ENCODE results near the gene CD84.
"Not testable (repeated sequence)": the region's sequence is repeated elsewhere in the genome, so short reads cannot be mapped to it uniquely, and the experiment has no call there.

Gene CD84

DNA sequence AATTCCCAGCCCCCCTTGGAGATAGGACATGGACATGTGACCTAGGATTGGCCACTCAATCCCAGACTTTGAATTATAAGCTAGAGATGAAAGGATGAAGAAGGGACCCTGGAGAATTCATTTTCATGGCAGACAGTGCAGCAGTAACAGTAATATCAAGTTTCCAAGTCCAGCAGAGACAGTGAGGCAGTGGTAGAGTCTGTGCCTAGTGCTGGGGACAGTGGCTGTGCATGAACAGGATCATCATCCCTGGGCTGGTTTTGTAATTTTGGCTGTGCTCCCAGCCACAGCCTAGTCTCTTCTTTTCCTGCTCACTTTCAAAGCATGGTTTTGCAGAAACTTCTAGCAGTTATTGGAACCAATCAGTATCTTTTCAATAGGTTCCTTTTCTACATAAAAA is 29.6 kb upstream of the CD84 start:
- DNase-seq (ENCODE audit: low read depth): no peak

DNA sequence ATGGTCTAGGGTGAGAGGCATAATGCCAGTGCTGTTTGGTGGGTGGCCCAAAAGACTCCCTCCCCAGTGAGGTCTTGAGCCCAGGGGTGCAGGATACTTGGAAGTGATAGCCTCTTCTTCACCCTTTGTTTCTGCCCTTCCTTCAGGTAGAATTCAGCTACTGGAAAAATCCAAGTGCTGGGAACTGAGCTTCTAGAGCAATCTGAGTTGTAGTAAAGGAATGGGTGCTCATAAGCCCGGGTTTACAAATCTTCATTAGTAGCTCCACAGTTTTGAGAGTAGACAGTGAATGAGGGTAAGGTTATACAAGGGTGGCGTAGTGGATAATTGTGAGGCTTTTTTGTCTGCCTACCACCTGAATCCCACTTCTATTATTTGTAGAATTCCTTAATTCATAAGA is 29.2 kb upstream of the CD84 start:
- DNase-seq (ENCODE audit: low read depth): no peak

DNA sequence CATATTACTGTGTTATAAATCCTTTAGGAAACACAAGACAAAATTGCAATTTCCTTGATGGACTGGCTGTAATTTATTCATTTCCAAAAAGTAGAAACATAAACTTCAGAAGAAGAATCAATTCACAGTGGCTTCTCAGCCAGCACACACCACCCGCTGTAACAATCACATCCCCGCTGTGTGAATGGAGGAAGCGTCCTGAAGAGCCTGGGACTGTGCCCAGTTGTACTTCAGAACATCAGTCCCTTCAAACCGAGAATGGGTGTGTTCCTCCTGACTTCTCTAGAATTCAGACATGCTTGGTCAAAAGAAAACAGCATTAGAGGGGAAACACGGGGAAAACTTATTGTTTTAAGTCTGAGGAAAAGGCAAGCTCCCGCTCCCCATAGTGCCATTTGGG is 28.8 kb upstream of the CD84 start:
- DNase-seq (ENCODE audit: low read depth): no peak

DNA sequence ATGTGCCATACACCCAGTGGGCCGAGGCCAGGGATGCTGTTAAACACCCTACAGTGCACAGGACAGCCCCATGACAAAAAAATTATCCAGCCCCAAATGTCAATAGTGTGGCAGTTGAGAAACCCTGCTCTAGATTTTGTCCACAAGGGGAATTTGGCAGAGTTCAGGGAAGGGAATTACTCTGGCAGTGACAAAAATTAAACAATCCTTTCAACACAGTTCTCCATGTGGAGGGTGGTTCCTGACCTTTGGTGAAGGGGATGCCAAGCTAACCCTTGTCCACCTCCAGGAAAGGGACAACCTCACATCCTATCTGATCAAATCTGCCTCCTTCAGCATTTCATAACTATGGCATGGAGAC is 28.4 kb upstream of the CD84 start:
- DNase-seq (ENCODE audit: low read depth): no peak

DNA sequence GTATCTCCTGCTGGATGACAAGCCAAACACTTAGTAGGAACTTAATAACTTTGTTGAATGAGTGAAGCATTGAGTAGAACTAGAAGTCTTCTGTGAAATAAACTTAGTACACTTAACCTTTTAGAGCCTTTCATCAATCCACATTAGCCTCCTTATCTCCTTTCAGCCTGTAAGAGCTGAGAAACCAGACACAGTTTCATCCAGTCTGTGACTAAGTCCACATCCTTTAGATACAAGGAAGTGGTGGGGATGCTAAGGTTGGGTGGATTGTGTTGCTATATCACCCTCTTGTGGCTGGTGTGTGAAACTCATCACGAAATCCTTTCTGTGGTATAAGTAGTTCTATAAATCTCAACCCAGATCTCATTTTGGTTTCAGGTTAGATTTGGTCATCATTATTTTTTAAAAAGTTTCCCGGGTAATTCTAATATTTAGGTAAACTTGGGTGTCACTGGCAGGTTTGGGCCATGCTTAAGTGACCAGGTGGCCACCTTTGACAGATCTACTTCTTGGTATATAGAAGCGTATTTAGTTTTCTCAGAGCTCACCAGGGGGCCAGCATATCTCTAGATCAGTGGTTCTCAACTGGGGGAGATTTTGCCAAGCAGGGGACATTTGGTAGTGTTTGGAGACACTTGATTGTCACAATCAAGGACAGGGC is 27.8 kb upstream of the CD84 start:
- no peak for DNase-seq (ENCODE audit: low read depth)

DNA sequence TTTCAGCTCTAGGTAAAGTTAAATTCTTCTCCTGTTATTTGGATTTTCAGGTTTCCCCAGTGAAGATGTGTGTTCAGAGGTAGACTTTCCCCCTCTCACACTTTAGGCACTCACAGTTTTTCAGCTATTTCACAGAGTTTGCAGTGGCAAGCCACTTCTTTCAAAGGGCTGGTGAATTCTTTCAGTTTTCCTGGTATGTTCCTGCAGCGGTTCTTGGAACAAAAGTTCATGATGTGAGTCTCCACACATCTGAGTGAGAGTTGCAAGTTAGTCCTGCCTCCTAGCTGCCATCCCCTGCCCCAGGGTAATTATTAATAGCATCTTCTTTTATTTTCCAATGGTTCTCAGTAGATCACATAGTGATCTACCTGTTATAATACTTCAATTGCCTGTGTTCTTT is 27.3 kb upstream of the CD84 start:
- no peak for DNase-seq (ENCODE audit: low read depth)

DNA sequence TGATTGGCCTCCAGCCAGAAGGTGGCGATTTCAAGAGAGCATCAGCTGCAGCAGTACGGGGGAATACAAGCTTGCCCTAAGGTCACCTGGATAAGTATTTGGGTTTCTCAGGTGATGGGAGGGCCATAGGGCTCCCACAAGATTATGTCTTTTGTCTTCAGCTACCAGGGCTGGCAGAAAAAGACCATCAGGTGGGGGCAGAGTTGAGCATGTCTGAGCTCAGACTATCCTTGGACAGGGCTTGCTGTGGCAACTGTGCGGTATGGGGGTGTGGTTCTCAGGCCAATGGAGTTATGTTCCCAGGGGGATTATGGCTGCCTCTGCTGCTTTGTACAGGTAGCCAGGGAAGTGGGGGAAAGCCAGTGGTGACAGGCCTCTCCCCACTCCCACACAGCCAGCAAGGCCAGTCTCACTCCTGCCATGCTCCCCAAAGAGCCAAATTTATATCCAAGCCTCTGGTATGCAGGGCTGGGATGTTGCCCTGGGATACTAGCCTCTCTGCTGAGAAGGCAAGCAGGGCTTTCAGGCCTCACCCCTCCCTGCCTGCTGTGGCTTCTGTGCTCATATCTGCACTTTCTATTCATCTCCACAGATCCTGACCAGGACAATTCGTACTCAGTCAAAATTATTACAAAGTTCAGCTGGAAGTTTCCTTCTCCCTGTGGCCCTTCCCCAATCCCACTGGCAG is 26.6 kb upstream of the CD84 start:
- no peak for DNase-seq (ENCODE audit: low read depth)

DNA sequence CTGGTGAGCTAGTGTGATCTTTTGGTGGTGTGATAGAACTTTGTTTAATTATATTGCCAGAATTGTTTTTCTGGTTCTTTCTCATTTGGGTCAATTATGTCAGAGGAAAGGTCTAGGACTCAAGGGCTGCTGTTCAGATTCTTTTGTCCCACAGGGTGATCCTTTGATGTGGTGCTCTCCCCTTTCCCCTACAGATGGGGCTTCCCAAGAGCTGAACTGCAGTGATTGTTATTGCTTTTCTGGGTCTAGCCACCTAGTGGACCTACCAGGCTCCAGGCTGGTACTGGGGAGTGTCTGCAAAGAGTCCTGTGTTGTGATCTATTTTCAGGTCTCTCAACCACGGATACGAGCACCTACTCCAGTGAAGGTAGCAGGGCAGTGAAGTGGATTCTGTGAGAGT is 25.9 kb upstream of the CD84 start:
- DNase-seq (ENCODE audit: low read depth): no peak

DNA sequence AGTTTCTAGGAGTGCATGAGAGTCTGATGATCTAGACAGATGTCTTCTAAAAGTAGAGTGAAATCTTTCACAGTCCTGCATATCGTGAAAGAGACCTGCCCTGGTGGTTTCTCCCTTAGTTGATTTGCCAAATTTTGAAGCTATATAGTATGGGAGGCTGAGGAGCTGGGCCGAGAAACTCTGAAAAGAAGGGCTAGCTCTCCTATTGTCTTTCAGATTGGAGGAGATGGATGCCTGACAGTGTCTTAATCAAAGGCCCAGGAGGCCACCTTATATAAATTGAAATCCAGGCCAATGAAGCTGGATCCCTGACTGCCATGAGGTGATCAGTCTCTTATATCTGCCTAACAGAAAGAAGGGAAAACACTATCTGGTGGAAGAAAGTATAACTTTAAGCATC is 18.4 kb upstream of the CD84 start:
- DNase-seq (ENCODE audit: low read depth): no peak

DNA sequence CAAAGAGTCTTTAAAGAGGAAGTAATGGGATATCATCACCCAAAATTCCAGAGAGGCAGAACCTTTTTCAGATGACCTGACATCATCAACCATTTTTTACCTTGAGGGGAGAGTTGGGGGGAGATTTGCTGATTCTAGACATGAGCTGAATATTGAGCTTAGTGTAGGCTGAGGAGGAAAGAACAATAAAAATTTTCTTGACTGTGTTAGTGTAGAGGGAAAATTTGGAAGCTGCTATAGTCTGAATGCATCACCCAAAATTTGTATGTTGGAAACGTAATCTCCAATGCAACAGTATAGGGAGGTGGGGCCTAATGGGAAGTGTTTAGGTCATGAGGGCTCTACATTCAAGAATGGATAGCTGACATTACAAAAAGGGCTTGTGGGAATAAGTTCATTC is 17.8 kb upstream of the CD84 start:
- no peak for DNase-seq (ENCODE audit: low read depth)

DNA sequence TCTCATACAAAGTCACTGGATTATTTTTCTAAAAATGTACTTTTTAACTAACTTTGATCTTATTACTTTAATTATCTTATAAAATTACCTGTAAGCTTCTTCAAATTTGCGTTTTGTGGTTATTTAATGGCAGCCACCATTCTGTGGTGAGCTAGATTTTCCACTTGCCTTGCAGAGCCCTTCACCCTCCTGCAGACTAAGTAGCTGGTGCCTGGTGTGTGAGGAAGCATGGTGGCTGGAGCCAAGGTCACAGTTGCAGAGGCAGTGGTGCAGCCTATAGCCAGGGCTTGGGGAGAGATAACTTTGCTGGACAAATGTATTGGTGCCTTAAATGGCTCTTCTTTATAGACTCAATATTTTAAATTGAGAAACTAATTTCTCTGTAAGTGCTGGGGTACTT is 11.2 kb upstream of the CD84 start:
- DNase-seq (ENCODE audit: low read depth): no peak

DNA sequence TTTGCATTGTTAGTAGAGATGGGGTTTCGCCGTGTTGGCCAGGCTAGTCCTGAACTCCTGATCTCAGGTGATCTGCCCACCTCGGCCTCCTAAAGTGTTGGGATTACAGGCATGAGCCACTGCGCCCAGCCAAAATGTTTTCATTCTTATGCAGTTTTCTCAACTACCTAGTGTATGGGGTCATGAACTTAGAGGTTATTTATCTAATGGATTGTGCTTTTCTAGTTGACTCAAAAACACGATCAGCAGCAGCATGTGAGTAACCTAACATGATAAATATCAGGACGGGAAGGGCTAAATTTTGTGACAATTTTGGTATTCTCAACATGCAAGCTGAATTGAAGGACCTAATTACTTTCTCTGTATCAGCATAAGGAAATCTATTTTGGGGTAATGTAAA is 9.2 kb upstream of the CD84 start:
- DNase-seq (ENCODE audit: low read depth): no peak

DNA sequence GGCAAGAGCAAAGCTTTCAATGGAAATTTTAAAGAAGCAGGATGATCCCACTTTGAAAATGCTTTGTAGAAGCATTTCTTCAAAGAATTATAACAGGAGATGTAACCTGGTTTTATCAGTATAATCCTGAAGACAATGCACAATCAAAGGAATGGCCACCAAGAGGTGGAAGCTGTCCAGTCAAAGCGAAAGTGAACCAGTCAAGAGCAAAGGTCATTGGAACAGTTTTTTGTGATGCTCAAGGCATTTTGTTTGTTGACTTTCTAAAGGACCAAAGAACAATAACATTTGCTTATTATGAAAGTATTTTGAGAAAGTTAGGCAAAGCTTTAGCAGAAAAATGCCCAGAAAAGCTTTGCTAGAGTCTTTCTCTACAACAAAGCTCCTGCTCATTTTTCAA is 5.5 kb upstream of the CD84 start:
- DNase-seq (ENCODE audit: low read depth): no peak

DNA sequence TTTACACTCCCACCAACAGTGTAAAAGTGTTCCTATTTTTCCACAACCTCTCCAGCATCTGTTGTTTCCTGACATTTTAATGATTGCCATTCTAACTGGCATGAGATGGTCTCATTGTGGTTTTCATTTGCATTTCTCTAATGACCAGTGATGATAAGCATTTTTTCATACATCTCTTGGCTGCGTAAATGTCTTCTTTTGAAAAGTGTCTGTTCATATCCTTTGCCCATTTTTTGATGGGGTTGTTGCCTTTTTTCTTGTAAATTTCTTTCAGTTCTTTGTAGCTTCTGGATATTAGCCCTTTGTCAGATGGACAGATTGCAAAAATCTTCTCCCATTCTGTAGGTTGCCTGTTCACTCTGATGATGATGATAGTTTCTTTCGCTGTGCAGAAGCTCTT is 3.7 kb upstream of the CD84 start:
- not testable (repeated sequence) for DNase-seq (ENCODE audit: low read depth)

DNA sequence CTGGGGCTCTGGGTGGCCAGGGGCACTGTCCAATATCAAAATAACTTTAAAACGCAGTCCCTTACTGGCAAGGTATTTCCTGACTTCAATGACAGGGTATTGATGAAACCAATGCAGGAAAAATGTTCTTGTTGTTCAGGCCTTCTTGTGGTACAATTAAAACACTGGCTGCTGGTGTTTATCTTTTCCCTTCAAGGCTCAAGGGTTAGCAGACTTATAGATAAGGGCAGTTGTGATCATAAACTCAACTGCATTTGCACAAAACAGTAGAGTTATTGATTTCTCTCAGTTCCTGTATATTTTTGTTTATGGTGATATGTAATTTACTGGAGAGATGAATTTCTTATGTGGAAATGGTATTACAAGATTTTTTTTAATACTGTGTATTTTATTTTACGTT is 2.7 kb upstream of the CD84 start:
- DNase-seq (ENCODE audit: low read depth): no peak

DNA sequence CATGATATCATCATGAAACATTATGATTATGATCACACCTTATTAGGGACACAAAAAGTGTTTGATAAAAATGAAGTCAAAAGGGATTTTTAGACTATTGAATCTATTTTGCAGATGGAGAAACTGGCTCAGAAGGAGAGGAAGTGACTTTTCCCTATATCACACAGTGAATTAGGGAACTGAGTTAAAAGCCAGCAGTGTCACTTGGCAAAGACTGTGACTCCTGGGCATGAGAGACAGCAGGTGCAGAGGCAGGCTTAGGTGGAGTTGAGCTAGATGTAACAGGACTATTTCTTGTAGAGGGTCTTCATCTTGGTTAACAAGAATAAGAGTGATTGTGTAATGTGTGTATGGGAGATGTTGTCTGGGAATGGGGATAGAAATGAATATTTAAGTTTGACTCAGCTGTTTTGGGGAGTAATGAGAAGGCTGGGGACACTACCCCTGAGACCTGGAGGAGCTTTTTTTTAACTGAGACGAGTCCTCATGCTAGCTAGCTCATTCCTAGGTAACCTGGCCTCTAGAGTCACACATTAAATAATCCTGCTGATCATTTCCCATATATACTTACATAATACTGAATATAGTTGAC is 1.0 kb upstream of the CD84 start:
- DNase-seq (ENCODE audit: low read depth): no peak

DNA sequence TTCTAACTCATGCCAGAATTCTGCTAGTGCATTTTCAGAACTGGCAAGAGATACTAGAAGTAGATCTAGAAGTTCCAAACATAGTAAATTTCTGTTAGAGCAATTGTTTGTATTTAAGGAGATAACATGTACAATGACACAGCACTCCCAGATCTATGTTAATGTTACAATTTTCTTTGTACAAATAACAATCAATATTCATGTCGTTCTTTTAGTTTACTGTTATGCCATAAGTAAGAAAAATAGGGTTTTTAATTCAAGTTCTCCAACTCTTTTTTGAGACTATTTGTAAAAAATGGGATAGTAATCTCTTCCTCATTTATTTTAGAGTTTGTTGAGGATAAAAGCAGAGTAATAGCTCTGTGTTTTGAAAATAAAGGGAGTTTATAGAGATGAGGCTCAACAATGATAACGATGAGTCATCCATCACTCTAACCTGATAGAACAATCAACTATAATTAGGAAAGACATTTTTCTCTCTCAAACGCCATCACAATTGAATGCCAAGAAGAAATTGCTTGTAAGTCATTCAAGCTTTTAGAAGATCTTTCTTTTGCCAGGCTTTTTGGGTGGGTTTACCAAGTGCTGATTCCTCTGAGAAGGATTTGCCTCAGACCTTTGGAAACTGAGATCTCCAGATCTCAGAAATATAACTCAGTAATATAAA is 638 bp downstream of the CD84 start:
- DNase-seq (ENCODE audit: low read depth): no peak

DNA sequence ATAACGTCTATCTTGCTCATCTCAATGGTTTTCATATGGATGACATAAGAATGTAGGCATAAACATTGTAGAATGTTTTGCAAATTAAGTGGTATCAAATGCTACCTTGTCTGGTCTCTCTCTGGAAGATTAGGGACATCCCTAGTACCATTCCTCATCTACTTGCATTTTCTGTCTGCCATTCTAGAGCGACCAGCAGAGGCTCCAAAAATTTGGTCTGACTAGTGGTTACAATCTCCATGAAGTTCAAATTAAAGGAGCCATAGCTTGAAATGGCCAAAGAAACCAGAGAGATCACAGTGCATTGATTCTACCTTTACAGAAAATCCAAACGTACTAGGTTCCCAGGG is 1.1 kb downstream of the CD84 start:
- DNase-seq (ENCODE audit: low read depth): no peak

DNA sequence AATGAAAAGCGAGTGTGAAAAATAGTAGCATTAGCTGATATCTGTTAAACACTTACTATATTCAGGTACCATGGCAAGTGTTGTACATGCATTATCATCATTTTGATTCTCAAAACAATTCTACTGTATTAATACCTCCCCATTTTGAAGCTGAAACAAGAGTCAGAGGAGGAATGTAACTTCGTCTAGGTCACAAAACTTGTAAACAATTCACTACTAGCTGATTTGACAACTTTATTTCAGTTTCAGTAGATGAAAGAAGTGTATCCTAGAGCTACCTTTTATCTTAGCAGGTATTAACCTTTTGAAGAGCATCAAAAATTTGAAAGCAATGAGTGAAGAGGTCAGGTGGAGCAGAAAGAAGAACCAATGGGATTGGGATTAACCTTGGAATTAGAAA is 1.6 kb downstream of the CD84 start:
- DNase-seq (ENCODE audit: low read depth): no peak

DNA sequence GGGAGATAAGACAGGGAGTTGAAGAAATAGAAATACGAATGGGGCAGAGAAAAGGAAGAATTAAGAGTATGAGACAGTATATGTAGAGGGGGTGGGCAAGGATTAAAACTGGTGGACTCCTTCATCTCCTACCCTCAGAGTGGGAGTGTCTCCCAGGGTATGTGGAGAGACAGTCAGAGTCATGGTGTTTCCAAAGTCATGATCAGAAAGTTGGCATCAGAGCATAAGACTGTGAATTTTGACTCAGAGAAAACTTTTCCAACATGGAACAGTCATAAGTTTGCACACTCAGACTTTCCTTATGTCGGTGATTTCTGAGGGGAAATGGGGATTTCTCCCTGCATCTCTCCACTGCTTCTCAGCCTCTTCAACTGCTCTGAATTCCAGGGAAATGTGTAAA is 2.4 kb downstream of the CD84 start:
- no peak for DNase-seq (ENCODE audit: low read depth)

DNA sequence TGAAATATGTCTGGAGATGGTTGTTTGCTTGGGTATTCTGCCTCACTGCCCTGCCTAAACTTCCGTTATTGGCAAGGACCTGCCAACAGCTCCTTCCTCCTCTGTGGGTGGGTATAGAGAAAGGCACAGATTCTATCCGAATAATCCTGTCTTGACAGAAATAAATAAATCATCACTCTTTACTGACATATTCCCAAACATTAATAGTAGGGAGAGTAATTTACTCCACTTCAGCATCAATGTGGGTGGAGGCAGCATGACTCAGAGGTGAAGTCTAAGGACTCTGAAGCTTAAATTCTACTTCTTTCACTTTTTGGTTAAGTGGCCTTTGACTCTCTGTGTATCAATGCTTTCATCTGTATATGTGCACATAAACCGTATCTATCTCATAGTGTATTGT is 2.9 kb downstream of the CD84 start:
- no peak for DNase-seq (ENCODE audit: low read depth)

DNA sequence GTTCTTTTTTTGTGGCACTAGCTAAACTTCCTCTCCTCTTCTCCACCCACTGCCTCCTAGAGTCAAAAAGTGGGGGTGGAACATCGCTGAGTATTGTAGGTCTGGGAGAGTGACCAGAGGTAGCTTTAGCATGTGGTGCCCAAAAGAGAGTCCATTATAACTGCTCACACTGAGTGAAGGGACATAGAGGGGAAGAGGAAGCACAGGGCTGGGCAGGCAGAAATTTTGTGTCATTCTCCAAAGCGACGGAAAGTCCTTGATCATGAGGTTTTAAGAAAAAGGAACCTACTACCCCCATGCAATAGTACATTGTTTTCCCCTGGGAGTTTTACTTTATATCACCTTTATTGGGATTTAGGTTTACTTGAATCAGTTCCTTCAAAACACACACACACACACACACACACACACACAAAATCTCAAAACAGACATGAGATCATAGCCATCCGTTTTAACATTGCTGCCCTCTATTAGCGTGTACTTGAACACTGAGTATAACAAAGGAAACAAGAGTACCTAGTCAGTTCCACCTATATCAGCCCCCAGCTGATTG is 4.1 kb downstream of the CD84 start:
- DNase-seq (ENCODE audit: low read depth): no peak

DNA sequence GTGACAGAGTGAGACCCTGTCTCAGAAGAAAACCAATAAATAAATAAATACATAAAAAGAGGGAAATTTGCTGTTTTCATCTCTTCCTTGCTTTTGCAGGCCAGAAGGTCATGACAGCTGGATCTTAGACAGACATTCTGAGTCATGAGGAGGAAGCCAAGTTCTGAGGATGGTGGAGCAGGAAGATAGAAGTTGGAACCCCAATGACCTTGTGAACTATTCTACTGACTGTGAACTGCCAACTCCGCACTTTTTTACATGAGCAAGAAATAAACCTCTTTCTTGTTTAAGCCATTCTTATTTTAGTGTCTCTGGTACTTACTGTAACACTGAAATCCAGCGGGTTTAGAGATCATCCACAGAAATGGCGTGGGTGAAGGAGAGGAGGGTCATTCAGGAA is 8.5 kb downstream of the CD84 start:
- no peak for DNase-seq (ENCODE audit: low read depth)

All from stimulated activated CD8-positive, alpha-beta memory T cell treated with anti-CD3 and anti-CD28 coated beads, Interleukin-15, amount 100 ng/mL, for 1 hour (primary cell).